ENCODE measurements around the gene CCDC8.
"Not testable (repeated sequence)": the region's sequence is repeated elsewhere in the genome, so short reads cannot be mapped to it uniquely, and the experiment has no call there.

The CCDC8 gene

GRCh38 chr19:46428239-46429135, 15.1 kb upstream of the CCDC8 start, which contains the start of gene PNMA8C:
Gene PNMA8C (minus strand): TSS chr19:46428936. CDS start chr19:46428359, 577 bp downstream.
- peak; percentile 57 for DNase-seq (ENCODE audit: low spot score)

GRCh38 chr19:46427518-46428045, 14.2 kb upstream of the CCDC8 start:
- no peak for DNase-seq (ENCODE audit: low spot score)

- peak; percentile 47 for DNase-seq (ENCODE audit: low spot score)
These were observed 13.3 kb upstream of the CCDC8 start for GRCh38 chr19:46426506-46427162.

GRCh38 chr19:46426035-46426505, 12.7 kb upstream of the CCDC8 start:
- DNase-seq (ENCODE audit: low spot score): no peak

- DNase-seq (ENCODE audit: low spot score): no peak
These were observed 9.8 kb upstream of the CCDC8 start for GRCh38 chr19:46423188-46423587.

GRCh38 chr19:46422344-46422743, 9.0 kb upstream of the CCDC8 start:
- DNase-seq (ENCODE audit: low spot score): no peak

GRCh38 chr19:46420056-46420455, 6.7 kb upstream of the CCDC8 start:
- no peak for DNase-seq (ENCODE audit: low spot score)

- not testable (repeated sequence) for DNase-seq (ENCODE audit: low spot score)
These were observed 2.7 kb upstream of the CCDC8 start for GRCh38 chr19:46415804-46416709.

- not testable (repeated sequence) for DNase-seq (ENCODE audit: low spot score)
These were observed 1.5 kb upstream of the CCDC8 start for GRCh38 chr19:46414899-46415298.

- no peak for DNase-seq (ENCODE audit: low spot score)
These were observed 608 bp downstream of the CCDC8 start for GRCh38 chr19:46412650-46413261.

- DNase-seq (ENCODE audit: low spot score): no peak
These were observed 1.3 kb downstream of the CCDC8 start for GRCh38 chr19:46411925-46412649.

GRCh38 chr19:46411088-46411924, 2.1 kb downstream of the CCDC8 start:
- DNase-seq (ENCODE audit: low spot score): no peak

GRCh38 chr19:46410205-46411087, 2.9 kb downstream of the CCDC8 start:
- DNase-seq (ENCODE audit: low spot score): no peak

- no peak for DNase-seq (ENCODE audit: low spot score)
These were observed 4.2 kb downstream of the CCDC8 start for GRCh38 chr19:46409191-46409590.

GRCh38 chr19:46408664-46409039, 4.7 kb downstream of the CCDC8 start:
- DNase-seq (ENCODE audit: low spot score): no peak

- no peak for DNase-seq (ENCODE audit: low spot score)
These were observed 5.3 kb downstream of the CCDC8 start for GRCh38 chr19:46407856-46408663.

GRCh38 chr19:46406976-46407375, 6.4 kb downstream of the CCDC8 start:
- no peak for DNase-seq (ENCODE audit: low spot score)
